Colon (tissue), 2 donors: ENCODE measurements around the gene EXOSC6.
"Not testable (repeated sequence)": the region's sequence is repeated elsewhere in the genome, so short reads cannot be mapped to it uniquely, and the experiment has no call there.

ENCODE experiments used
- FAIRE-seq: peaks from 2 replicates; lab custom pipeline; 2012; peaks lifted over from hg19 to GRCh38; lab: Jason Lieb, UNC
- donor health status: control.
- donor health status: control.

EXOSC6 gene

DNA sequence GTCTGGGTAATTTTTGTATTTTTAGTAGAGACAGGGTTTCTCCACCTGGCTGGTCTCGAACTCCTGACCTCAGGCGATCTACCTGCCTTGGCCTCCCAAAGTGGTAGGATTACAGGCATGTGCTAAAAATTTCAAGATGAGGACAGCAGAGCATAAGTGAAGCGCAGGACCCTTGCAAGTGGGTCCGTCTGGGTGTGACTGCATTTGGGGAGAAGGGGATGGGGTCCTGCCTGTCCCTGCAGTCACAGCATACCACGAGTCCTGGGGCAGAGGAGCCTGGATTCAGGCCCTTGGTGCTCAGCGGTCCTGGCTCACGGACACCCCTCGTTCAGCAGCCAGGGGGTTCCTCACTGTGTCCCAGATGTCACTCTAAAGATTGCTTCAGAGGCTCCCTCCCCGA, 53.5 kb downstream of the EXOSC6 start:
- FAIRE-seq: not testable (repeated sequence)

GRCh38 chr16:70197611-70198010, 54.1 kb downstream of the EXOSC6 start:
- not testable (repeated sequence) for FAIRE-seq
